Activated CD4-positive, CD25-positive, alpha-beta regulatory T cell treated with anti-CD3 and anti-CD28 coated beads, Interleukin-2, amount 50 U/mL, for 24 hours (primary cell): Measurements from ENCODE around the gene USP36.
"Not testable (repeated sequence)": the region's sequence is repeated elsewhere in the genome, so short reads cannot be mapped to it uniquely, and the experiment has no call there.

Experiments used
- ATAC-seq, 2 donors: fragments of 150-1000 bp; cut with Tn5 transposase; one replicate each; pipeline ENCODE4 v1.10.0; 2021; ENCODE audit warnings: mild to moderate bottlenecking in 1 of 2, moderate library complexity in 1 of 2

The USP36 gene

GRCh38 chr17:78763561-78763960 lies 77.1 kb downstream of the USP36 start:
- no peak for ATAC-seq

- peak; percentile 33 to 48 for ATAC-seq
Measured at GRCh38 chr17:78761789-78762406, 78.7 kb downstream of the USP36 start.

- no peak for ATAC-seq
Measured at GRCh38 chr17:78759969-78760352, 80.7 kb downstream of the USP36 start.

GRCh38 chr17:78759203-78759968 lies 81.2 kb downstream of the USP36 start:
- ATAC-seq, result peak; percentile 64 to 72

GRCh38 chr17:78753316-78754250 lies 87.0 kb downstream of the USP36 start:
- ATAC-seq, result peak; percentile 42 to 54

- no peak for ATAC-seq
Measured at GRCh38 chr17:78751447-78752161, 89.0 kb downstream of the USP36 start.

GRCh38 chr17:78751000-78751399 lies 89.6 kb downstream of the USP36 start:
- ATAC-seq, result not testable (repeated sequence)

GRCh38 chr17:78748730-78749317 lies 91.8 kb downstream of the USP36 start:
- peak; percentile 85 to 86 for ATAC-seq

GRCh38 chr17:78748048-78748729 lies 92.4 kb downstream of the USP36 start:
- peak; percentile 53 to 55 for ATAC-seq

GRCh38 chr17:78747488-78747887 lies 93.1 kb downstream of the USP36 start:
- peak; percentile 34 to 37 for ATAC-seq

GRCh38 chr17:78746949-78747269 lies 93.7 kb downstream of the USP36 start:
- no peak for ATAC-seq

- no peak for ATAC-seq
Measured at GRCh38 chr17:78746263-78746948, 94.2 kb downstream of the USP36 start.
